Measurements from ENCODE around the gene SBF2. TPM values are rescaled to one million over a fixed set of nuclear protein-coding genes. Genes with fewer than 3 reads are reported as not detected.

SBF2 gene
- polyA plus RNA-seq, 1 experiment: 44.4 TPM

DNA sequence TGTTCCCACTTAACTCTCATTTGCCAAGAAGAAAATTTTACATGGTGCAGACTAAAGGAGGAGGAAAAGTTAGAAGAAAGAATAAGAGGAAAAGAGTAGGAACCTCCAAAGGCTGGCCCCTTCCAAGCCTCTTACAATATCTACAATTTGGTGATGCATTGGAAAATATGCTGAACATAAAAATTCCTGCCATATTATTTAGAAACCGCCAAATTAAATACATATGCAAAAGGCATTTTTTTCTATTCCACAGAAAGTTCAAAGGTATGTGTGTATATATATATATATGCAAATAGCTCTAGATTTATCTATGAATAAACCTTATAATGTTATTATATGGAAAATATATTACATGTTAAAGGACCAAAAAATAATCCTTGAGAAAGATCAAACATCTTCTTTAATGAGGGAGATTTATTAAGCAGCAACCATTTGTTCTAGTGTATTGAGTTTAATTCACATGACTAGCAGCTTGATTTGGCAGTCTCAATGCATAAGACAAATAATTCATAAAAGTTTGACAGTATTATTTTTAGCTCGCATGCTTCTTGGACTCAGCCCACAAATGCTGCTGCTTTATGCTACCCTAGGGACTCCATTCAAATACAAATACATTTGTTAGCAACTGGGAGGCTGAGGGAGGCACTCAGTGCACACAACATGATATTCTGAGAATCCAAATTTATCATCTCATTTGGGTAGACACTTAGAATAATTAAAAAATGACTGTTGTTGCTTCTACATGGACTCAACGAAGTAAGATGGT, 184.9 kb downstream of the SBF2 start:
- H3K4me3 ChIP-seq (ENCODE audit: low read depth, low read length): no peak overlapping the region
- TF ChIP-seq, protein P1, sequence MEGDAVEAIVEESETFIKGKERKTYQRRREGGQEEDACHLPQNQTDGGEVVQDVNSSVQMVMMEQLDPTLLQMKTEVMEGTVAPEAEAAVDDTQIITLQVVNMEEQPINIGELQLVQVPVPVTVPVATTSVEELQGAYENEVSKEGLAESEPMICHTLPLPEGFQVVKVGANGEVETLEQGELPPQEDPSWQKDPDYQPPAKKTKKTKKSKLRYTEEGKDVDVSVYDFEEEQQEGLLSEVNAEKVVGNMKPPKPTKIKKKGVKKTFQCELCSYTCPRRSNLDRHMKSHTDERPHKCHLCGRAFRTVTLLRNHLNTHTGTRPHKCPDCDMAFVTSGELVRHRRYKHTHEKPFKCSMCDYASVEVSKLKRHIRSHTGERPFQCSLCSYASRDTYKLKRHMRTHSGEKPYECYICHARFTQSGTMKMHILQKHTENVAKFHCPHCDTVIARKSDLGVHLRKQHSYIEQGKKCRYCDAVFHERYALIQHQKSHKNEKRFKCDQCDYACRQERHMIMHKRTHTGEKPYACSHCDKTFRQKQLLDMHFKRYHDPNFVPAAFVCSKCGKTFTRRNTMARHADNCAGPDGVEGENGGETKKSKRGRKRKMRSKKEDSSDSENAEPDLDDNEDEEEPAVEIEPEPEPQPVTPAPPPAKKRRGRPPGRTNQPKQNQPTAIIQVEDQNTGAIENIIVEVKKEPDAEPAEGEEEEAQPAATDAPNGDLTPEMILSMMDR (IDR thresholded peaks at IDR 0.05; ENCODE audit: low read depth, low read length): no peak
- no peak for DNase-seq (ENCODE audit: low read depth, low spot score)
- ChIA-PET POLR2A (interaction anchor here (0.6 kb wide), 1 partner anchor 642 kb away, joined by 12 read pairs; no protein-coding TSS in a partner anchor), CTCF (interaction anchor here (0.6 kb wide), 1 partner anchor 926 kb away, joined by 9 read pairs; no protein-coding TSS in a partner anchor)
- no peak overlapping the region for H3K27ac ChIP-seq (ENCODE audit: low read depth, low read length)
- no peaks in the 10 kb centered on the region for H3K27me3 ChIP-seq (ENCODE audit: control insufficient read depth, insufficient read depth, low read length)
- H3K9me3 ChIP-seq (ENCODE audit: control insufficient read depth, insufficient read depth, low read length): no peaks in the 10 kb centered on the region

DNA sequence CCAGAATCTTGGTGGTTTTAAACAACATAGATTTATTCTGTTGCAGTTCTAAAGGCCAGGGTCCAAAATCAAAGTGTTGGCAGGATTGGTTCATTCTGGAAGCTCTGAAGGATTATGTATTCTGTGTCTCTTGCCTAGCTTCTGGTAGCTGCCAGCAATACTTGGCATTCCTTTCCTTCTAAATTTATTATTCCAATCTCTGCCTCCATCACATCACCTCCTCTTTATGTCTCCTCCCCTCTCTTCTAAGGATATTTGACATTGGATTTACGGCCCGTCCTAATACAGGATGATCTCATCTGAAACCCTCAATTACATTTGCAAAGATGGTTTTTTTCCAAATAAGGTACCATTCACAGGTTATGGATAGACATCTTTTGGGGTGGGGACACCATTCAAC, 186.5 kb downstream of the SBF2 start:
- CTCF ChIA-PET: no interaction called here
- H3K27me3 ChIP-seq (ENCODE audit: control insufficient read depth, insufficient read depth, low read length): no peaks in the 10 kb centered on the region
- H3K9me3 ChIP-seq (ENCODE audit: control insufficient read depth, insufficient read depth, low read length): no peaks in the 10 kb centered on the region
- TF ChIP-seq, protein P1 (IDR thresholded peaks at IDR 0.05; ENCODE audit: low read depth, low read length): no peak
- H3K4me3 ChIP-seq (ENCODE audit: low read depth, low read length): no peak overlapping the region
- POLR2A ChIA-PET: no interaction called here
- no peak for DNase-seq (ENCODE audit: low read depth, low spot score)
- no peak overlapping the region for H3K27ac ChIP-seq (ENCODE audit: low read depth, low read length)

DNA sequence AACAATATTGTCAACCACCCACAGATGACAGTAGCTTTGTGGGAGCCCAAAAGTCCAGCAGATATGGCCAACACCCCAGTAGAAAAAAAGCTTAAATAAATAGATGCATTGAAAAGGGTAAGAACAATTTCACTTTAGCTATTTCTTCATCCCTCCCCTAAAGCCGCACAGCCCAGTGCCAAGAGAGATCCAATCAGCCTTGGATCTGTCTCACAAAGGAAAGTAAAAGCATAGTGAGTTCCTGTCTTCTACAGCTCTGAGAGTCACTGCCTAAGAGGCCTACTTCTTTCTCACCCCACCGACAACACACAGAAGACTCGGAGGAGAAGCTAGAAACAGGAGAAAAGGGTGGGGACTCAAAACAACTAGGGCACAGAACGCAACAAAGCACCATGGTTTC, 196.4 kb downstream of the SBF2 start:
- Histone ChIP-seq H3K27ac (ENCODE audit: low read depth, low read length) (no peak overlapping the region), H3K9me3 (ENCODE audit: control insufficient read depth, insufficient read depth, low read length) (peaks cover 9% of the 10 kb centered on the region), H3K4me3 (ENCODE audit: low read depth, low read length) (no peak overlapping the region), H3K27me3 (ENCODE audit: control insufficient read depth, insufficient read depth, low read length) (no peaks in the 10 kb centered on the region)
- CTCF ChIA-PET: no interaction called here
- TF ChIP-seq, protein P1 (IDR thresholded peaks at IDR 0.05; ENCODE audit: low read depth, low read length): no peak
- DNase-seq (ENCODE audit: low read depth, low spot score): no peak
- POLR2A ChIA-PET: interaction anchor here (0.6 kb wide), 1 partner anchor 377 kb away, joined by 3 read pairs; no protein-coding TSS in a partner anchor

DNA sequence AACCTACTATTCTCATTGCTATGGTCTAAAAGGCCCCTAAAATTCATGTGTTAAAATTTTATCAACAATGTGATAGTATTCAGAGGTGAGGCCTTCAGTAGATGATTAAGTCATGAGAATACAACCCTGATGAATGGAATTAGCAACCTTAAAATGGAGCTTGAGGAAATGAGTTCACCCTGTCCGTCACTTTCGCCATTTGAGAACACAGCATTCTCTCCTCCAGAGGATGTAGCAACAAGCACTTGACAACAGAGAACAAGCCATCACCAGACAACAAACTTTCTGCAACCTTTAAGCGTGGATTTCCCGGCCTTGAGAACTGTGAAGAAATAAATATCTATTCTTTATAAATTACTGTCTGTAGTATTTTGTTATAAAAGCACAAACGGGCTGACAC, 197.0 kb downstream of the SBF2 start:
- ChIA-PET POLR2A (interaction anchor here (0.6 kb wide), 1 partner anchor 376 kb away, joined by 3 read pairs; no protein-coding TSS in a partner anchor), CTCF (no interaction called here)
- H3K27me3 ChIP-seq (ENCODE audit: control insufficient read depth, insufficient read depth, low read length): no peaks in the 10 kb centered on the region
- no peak overlapping the region for H3K4me3 ChIP-seq (ENCODE audit: low read depth, low read length)
- H3K9me3 ChIP-seq (ENCODE audit: control insufficient read depth, insufficient read depth, low read length): peaks cover 9% of the 10 kb centered on the region
- H3K27ac ChIP-seq (ENCODE audit: low read depth, low read length): no peak overlapping the region
- no peak for DNase-seq (ENCODE audit: low read depth, low spot score)
- TF ChIP-seq, protein P1 (IDR thresholded peaks at IDR 0.05; ENCODE audit: low read depth, low read length): no peak

DNA sequence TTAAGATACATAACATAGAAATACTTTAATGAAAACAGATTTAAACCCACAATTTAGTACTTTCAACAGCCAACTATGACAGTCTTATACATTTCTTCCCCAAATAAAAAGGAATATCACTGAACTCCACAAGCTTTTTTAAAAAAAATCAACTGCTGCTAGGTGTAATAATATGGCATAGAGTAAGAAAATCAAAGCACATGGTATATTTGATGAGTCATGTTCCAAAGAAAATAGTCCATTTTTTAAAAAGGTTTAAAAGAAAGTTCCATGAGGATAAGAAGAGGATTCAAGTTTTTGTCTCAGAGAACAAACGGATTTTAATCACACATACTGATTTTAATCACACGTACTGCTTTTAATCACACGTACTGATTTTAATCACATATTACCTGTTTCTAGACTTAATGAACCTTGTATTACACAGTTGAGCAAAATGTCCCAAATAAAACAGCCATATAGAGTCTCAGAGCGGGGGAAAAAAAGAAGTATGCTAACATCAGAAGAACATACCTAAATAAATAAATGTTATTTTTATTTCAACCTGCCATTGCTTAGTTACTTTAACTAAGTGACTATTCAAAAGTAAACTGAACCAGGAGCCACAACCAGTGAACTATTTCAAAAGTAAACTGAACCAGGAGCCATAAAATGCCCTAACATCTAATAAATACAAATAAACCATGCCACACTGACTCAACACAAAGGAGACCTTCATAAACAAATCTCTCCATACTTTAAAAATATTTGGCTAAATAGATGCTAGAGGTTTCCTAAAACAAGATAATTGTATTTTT, 198.4 kb downstream of the SBF2 start:
- no peak overlapping the region for H3K4me3 ChIP-seq (ENCODE audit: low read depth, low read length)
- TF ChIP-seq, protein P1 (IDR thresholded peaks at IDR 0.05; ENCODE audit: low read depth, low read length): no peak
- no peaks in the 10 kb centered on the region for H3K27me3 ChIP-seq (ENCODE audit: control insufficient read depth, insufficient read depth, low read length)
- ChIA-PET CTCF (no interaction called here), POLR2A (no interaction called here)
- H3K27ac ChIP-seq (ENCODE audit: low read depth, low read length): no peak overlapping the region
- no peak for DNase-seq (ENCODE audit: low read depth, low spot score)
- H3K9me3 ChIP-seq (ENCODE audit: control insufficient read depth, insufficient read depth, low read length): peaks cover 7% of the 10 kb centered on the region

Measured in AG04450 (cell line).